ENCODE data around the gene RREB1. TPM values are rescaled to one million over a fixed set of nuclear protein-coding genes. Genes with fewer than 3 reads are reported as not detected.

Gene RREB1
- total RNA-seq, 1 donor from 2014 or later: 16.6 TPM

- DNase-seq (ENCODE audit: low read depth) (no peak), FAIRE-seq (no peak)
- H3K4me3 ChIP-seq (ENCODE audit: low read depth, low read length): no peak overlapping the region
- no peak for TF ChIP-seq CTCF (IDR thresholded peaks at IDR 0.05; ENCODE audit: insufficient read depth, low read length, severe bottlenecking)
- H3K36me3 ChIP-seq (ENCODE audit: control insufficient read depth, insufficient read depth, low read length): no peaks in the 10 kb centered on the region
- no peaks in the 10 kb centered on the region for H3K27me3 ChIP-seq (ENCODE audit: control insufficient read depth, insufficient read depth, low read length)
These were observed 7.1 kb downstream of the RREB1 start for GRCh38 chr6:7114744-7115458.

GRCh38 chr6:7115543-7116231 is 7.9 kb downstream of the RREB1 start:
- Histone ChIP-seq H3K4me3 (ENCODE audit: low read depth, low read length) (no peak overlapping the region), H3K36me3 (ENCODE audit: control insufficient read depth, insufficient read depth, low read length) (no peaks in the 10 kb centered on the region), H3K27me3 (ENCODE audit: control insufficient read depth, insufficient read depth, low read length) (no peaks in the 10 kb centered on the region)
- no peak for FAIRE-seq
- TF ChIP-seq CTCF (IDR thresholded peaks at IDR 0.05; ENCODE audit: insufficient read depth, low read length, severe bottlenecking): no peak
- DNase-seq (ENCODE audit: low read depth): no peak

GRCh38 chr6:7119272-7119801 is 11.6 kb downstream of the RREB1 start:
- TF ChIP-seq CTCF (IDR thresholded peaks at IDR 0.05; ENCODE audit: insufficient read depth, low read length, severe bottlenecking): no peak
- no peak for FAIRE-seq
- DNase-seq (ENCODE audit: low read depth): no peak
- H3K4me3 ChIP-seq (ENCODE audit: low read depth, low read length): no peak overlapping the region
- no peaks in the 10 kb centered on the region for H3K36me3 ChIP-seq (ENCODE audit: control insufficient read depth, insufficient read depth, low read length)
- no peaks in the 10 kb centered on the region for H3K27me3 ChIP-seq (ENCODE audit: control insufficient read depth, insufficient read depth, low read length)

- Histone ChIP-seq H3K27me3 (ENCODE audit: control insufficient read depth, insufficient read depth, low read length) (no peaks in the 10 kb centered on the region), H3K36me3 (ENCODE audit: control insufficient read depth, insufficient read depth, low read length) (peaks cover 4% of the 10 kb centered on the region), H3K4me3 (ENCODE audit: low read depth, low read length) (no peak overlapping the region)
- no peak for TF ChIP-seq CTCF (IDR thresholded peaks at IDR 0.05; ENCODE audit: insufficient read depth, low read length, severe bottlenecking)
- no peak for FAIRE-seq
- DNase-seq (ENCODE audit: low read depth): no peak
These were observed 14.0 kb downstream of the RREB1 start for GRCh38 chr6:7121700-7122241.

GRCh38 chr6:7122684-7123083 is 14.9 kb downstream of the RREB1 start:
- H3K36me3 ChIP-seq (ENCODE audit: control insufficient read depth, insufficient read depth, low read length): peaks cover 7% of the 10 kb centered on the region
- H3K4me3 ChIP-seq (ENCODE audit: low read depth, low read length): no peak overlapping the region
- no peak for FAIRE-seq
- no peaks in the 10 kb centered on the region for H3K27me3 ChIP-seq (ENCODE audit: control insufficient read depth, insufficient read depth, low read length)
- TF ChIP-seq CTCF (IDR thresholded peaks at IDR 0.05; ENCODE audit: insufficient read depth, low read length, severe bottlenecking): no peak
- no peak for DNase-seq (ENCODE audit: low read depth)

Data from bronchial epithelial cell (primary cell).